Inflammatory macrophage (primary cell): ENCODE measurements around the gene FOXL2.

Source experiments
- DNase-seq, 2 donors: peaks; one replicate each; pipeline ENCODE4 v3.0.0-alpha.2; 2020 to 2022

FOXL2 gene

DNA sequence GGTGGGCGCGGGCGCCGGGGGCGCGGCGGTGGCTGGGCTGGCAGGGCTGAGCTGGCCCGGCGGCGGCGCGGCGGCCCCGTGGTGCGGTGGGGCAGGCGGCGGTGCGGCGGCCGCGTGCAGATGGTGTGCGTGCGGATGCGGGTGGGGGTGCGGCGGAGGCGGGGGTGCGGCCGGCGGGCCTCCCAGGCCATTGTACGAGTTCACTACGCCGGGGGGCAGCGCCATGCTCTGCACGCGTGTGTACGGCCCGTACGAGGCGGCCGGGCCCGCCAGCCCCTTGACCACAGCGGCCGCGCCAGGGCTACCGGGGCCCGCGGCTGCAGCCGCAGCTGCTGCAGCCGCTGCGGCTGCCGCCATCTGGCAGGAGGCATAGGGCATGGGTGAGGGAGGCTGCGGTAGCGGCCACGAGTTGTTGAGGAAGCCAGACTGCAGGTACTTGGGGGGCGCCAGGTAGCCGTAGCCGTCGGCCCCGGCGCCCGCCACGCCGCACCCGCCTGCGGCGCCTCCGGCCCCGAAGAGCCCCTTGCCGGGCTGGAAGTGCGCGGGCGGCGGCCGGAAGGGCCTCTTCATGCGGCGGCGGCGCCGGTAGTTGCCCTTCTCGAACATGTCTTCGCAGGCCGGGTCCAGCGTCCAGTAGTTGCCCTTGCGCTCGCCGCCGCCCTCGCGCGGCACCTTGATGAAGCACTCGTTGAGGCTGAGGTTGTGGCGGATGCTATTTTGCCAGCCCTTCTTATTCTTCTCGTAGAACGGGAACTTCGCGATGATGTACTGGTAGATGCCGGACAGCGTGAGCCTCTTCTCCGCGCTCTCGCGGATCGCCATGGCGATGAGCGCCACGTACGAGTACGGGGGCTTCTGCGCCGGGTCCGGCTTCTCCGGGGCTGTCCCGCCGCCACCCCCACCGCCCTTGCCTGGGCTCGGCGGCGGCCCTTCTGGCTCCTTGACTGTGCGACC is 951 bp downstream of the FOXL2 start:
- DNase-seq: peak in 1 of 2 donors; percentile 43

DNA sequence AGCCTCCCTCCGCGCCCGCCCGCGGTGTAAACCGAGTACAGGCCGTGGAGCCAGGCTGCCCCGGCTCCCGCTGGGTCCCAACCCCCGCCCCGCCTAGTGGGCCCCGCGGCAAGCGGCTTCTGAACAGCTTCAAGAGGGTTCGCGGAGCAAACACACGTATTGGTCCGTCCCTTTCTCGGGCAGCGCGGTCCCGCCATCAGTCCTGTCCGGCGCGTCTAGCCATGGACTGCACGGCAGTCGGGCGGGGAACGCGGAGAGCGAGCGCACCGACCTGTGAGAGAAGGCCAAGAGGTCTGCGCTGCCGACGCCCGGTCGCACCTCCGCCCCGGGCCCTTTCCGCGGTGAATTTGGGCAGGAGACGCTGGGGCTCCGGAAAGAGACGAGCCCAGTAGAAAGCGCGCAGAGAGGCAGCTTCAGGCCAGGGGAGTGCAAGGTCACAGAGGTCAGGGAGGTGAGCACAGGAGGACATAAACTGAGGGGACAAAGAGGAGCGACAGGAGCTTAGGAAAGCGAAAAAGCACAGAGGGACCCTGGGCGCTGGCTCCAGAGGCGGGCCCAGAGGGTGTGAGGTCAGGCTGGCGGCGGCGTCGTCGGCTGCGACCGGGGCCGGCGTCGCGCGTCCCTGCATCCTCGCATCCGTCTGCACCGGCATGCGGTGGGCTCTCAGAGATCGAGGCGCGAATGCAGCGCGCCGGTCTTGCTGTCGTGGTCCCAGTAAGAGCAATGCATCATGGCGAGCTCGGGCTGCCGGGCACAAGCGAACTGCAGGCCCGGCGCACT is 1.8 kb downstream of the FOXL2 start:
- DNase-seq: no peak

DNA sequence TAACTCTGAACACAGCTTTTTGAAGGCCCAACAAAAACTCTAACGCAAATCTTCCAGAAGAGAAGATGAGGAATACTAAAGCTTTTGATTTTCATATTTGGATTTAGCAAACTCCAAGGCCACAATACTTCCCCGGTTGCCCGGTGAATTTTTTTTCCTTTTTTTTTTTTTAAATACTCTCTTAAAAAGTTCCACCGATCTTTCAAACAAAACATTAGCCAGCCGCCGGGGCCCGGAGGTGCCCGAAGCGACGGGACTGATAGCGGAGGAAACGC is 2.3 kb downstream of the FOXL2 start:
- DNase-seq: peak in 1 of 2 donors; percentile 22

DNA sequence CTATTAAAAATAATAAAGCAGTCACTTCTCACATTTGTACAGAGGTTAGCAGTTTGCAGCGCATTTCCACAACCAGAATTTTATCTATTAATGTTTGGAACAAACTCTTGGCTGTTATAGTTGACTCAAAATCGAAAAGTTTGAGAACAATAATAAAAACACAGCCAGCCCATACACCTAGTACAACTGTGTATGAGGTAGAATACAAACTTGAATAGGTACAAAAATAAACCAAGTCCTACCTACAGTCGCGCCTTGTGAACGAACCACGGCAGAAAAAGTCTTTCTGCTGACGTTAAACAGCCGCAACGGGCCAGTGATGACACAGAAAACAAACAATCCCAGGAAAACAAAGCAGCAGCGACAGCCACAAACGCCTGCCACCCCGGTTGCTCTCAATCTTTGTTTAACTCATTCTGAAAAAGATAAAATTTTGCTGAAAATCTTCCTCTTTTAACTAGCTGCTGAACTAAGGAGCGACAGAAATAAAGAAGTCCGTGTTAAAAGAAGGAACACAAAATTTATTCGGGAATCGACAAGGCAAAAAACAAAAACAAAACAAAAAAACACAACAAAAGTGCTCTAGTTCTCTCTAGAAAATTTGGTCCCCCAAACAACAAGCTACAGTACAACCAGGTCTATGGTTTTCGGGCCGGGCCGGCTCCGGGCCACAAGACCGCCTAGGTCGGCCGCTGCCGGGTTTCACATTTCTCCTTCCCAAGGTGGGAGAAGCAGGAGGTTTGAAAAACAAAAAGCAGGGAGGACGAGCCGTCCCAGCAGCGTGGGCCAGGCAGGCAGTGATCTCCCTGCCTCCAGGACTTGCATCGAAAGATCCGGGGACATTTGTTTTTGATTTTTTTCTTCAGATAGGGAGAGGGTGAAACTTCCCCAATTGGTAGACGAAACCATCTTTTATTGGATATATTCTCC is 2.9 kb downstream of the FOXL2 start:
- peak in 1 of 2 donors; percentile 32 for DNase-seq

DNA sequence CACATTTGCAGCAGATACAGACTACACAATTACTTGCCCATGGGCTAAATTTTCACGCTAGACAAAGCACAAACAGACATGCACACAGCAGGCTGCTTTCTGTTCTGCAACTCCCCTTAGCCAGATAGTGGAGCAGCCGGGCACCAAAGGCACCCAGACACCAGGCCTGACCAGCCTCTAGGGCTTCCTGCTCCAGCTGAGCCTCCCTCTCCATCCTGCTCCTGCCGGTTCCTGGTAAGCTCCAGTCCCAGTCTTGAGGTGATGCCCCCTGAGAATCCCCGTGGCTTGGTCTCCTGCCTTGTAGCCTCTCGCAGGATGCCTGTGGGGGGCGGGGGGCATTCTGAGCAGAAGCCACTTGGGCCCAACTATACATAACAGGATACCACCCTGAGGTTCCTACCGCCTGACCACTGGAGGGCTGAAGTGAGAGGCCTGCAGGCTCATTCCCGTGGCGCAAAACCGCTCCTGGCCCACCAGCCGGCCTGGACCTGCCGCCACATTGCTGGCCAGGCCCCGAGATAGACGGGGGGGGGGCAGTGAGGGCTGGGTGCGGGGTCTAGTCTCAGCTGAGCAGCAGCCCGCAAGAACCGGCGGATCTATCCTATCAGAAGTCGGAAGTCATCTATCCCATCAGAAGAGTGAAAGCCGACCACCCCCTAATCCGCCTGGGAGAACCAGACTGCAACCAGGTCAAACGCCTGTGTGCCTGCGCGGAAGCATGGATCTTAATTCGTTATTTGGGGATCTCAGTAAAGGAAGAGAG is 3.9 kb downstream of the FOXL2 start:
- DNase-seq: peak in 1 of 2 donors; percentile 21

DNA sequence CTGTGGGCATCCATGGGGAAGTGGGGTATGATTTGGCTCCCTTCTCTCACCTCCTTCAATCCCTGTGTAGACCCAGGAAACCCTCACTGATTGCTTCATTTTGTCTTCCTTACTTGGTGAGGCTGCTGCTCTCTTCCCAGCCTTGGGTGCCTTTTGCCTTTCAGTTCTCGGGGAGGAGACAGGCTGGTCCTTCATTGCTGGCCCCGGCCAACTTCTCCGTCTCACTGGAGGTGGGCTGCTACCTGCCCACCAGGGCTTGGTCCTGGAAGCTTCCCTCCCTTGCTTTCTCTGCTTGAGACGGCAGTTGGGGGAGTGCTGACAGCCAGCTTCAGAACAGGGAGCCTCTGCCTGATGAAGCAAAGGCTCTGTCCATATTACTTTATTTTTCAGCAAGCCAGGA is 4.7 kb downstream of the FOXL2 start:
- no peak for DNase-seq

GRCh38 chr3:138941259-138941885 is 5.6 kb downstream of the FOXL2 start:
- peak; percentile 44 to 50 for DNase-seq

DNA sequence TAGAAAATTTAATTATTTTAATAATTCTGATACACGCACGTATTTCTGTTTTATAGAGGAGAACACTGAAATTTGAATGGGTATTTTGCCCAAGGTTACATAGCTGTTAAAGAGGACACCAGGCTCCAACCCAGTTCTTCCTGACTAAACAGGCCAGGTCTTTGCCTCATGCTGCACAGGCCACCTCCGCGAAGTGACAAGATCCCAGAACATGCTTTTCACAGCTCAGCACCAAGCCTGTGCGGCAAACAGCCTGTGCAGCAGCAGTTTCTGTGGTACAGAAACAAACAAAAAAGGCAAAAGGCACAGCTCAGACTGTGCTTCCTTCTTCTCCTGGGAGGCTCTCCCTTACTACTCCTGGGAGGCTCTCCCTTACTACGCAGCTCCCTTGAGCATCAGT is 6.5 kb downstream of the FOXL2 start:
- DNase-seq: no peak

GRCh38 chr3:138939561-138940241 is 7.2 kb downstream of the FOXL2 start:
- no peak for DNase-seq

- DNase-seq: no peak
Measured at GRCh38 chr3:138938877-138939560, 7.9 kb downstream of the FOXL2 start.

DNA sequence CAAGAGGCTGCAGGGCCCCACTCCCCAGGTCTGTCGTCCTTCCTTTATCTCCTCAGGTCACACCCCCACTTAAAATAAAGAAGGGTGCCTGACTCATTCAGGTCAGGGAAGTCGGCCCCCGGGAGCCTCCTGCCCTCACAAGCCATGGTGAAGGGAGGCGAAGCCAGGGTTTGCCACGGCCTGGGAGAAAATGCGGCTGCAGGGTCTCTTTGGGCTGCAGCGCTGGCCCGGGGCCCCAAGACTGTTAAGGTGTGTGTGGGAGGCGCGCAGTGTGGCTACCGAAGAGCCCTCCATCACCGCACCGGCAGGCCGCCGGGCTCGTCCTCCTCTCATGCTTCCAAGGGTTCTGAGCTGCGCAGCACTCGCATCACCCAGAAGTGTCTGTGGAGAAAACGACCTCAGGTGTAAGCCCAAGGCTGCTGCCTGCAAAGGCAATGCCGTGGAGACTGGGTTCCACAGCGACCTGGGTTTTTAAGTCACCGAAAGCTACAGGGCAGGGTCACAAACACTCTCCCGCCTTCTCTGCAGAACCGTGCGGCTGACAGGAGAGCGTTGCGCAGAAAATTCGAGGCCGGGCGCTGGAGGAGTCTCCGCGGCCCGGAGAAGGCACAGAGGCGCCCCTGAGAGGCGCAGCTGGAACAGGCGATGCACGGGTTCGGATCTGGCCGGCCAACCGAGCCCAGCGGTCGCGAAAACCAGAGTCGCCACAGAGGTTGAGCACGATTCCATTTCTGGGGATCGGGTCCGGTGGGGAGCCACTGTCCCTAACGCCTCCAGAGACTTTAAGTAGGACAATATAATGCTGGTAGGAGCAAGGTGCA is 8.7 kb downstream of the FOXL2 start:
- DNase-seq: no peak

GRCh38 chr3:138937690-138938055 is 9.3 kb downstream of the FOXL2 start:
- no peak for DNase-seq

DNA sequence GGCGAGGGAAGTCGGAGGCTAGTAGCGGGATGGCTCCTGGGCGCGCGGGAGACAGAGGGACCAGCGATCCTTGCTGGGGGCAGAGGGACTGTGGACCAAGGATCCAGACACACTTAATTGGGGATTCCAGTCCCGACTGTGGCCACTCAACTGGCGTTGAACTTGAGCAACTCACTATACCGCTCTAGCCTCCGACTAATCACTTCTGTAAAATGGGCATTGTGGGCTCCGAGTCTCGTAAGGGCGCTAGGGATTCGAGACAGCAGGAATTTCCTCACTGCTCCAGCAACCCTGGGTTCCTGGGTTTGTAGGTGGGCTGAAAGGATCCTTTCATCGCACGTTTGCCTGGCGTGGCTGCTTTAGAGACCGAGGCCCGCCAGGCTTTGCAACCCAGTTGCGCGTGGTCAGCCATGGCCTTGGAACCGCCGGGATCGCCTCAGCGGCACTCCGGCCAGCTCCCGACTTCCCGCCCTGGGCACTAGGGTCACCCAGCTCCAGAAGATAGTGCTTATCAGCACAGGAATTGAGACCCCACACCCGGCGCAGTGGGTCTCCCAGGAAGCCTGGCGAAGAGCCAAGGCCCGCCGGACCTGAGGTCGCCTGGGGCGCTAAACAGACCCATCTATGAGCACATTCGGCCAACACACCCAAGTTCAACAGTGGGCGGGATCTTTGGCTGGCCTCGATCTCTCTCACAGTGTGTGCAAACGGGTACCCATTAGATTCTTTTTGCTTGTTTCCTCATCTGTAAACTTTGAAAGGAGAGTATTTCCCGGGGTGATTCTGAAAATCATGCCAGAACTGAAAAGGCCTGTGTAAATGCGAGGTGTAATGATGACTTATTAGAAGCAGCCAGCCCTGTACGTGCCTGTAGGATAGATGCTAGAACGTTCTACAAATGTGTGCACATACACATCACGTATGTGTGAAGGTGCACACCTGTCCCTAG is 9.9 kb downstream of the FOXL2 start:
- no peak for DNase-seq

DNA sequence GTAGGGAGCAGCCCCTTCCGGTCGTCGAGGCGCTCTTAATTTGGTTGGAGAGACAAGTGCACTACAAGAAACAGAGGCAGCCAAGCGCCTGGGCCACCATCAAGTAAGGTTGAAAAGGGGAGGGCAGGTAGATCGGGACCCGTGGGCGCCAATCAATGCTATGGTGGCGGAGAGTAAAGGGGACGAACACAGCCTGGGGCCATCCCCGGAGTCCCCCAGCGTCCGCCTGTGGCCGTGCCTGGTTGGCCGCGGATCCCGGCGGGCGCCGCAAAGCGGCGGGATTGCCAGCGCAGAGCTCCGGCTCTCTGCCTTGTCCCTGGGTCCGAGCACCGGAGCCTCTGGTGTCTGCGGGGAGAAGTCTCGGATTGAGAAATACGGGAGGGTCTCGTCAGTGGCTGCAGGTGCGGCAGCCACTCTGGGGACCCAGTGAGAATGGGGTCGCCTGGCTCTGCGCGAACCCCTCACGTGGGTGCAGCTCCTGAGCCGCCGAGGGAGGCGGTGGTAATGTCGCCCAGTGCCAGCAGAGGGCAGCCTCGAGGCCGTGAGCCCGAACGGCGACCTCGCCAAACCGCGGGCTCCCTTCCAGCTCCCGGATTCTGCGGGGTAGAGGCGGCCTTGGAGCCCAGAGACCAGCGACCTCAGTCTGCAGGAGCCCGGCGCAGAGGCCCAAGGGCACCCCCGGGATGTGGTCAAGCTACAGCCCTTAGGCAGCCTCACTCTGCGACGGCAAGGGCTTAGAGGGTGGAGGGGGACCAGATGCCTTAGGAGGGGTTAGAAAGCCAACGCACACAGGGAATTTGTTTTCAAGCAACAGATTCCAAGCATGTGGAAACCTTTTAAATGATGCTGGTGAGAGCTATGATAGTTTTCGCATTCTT is 10.8 kb downstream of the FOXL2 start:
- peak; percentile 51 to 59 for DNase-seq

- DNase-seq: no peak
Measured at GRCh38 chr3:138935505-138935862, 11.5 kb downstream of the FOXL2 start.

GRCh38 chr3:138933981-138934691 is 12.8 kb downstream of the FOXL2 start:
- DNase-seq: no peak
